ENCODE measurements around the gene SDHAF4.

Gene SDHAF4

DNA sequence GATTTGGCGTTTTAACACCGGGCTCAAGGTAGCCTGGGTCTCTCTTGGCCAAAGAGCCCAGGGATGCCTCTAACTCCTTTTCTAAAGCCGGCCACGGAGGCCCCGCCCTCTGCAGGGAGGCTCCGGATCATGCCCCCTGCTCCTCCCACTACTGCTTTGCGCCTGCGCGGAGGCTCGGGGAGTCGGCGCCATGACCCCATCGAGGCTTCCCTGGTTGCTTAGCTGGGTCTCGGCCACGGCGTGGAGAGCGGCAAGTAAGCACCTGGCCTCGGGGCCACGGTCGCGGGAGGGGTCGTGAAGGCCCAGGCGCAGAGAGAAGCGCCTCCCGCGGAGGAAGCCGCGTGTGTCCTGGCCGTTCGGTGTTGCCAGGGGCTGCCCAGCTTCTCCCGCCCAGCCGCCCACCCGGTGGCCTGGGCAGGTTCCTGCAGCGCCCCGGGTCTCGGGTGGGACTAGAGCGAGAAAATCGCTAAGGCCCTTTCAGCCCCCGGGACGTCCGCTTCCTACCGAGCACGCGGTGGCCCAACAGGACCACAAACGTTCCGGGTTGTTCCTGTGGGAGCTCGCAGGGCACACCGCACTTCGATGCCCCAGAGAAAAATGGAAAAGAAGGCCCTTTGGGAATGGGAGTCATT, at the start of gene SDHAF4:
Gene SDHAF4, plus strand, starts transcription at position 180 of the 632 bp plus-strand sequence. Its CDS starts 11 bp downstream, at position 191.
- H3K36me3 ChIP-seq (ENCODE audit: control insufficient read depth, low read depth, low read length): no peaks in the 10 kb centered on the region
- H3K4me1 ChIP-seq (ENCODE audit: control insufficient read depth, low read depth, low read length): peaks cover 11% of the 10 kb centered on the region
- H3K9ac ChIP-seq (ENCODE audit: low read length): peak within 1 kb of the TSS; percentile 88
- H3K27ac ChIP-seq (ENCODE audit: low read length): peak within 1 kb of the TSS; percentile 41
- H3K9me3 ChIP-seq (ENCODE audit: control insufficient read depth, low read depth, low read length): no peaks in the 10 kb centered on the region
- peak within 1 kb of the TSS; percentile 78 for H3K4me3 ChIP-seq (ENCODE audit: low read length)
- H3K27me3 ChIP-seq (ENCODE audit: control insufficient read depth, insufficient read depth, low read length): no peaks in the 10 kb centered on the region

DNA sequence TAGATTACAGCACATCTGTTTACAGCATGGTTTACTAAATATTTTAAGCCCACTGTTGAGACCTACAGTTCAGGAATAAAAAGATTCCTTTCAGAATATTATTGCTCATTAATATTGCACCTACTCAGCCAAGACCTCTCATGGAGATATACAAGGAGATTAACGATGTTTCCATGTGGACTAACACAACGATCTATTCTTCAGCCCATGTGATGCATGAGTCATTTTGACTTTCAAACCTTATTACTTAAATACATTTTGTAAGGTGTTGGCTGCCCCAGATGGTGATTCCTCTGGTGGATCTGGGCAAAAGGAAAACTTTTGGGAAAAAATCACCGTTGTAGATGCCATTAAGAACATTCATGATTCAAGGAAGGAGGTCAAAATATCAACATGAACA, 48.0 kb upstream of the SDHAF4 start:
- Histone ChIP-seq H3K4me3 (ENCODE audit: low read length) (no peak overlapping the region), H3K9ac (ENCODE audit: low read length) (no peak overlapping the region), H3K27ac (ENCODE audit: low read length) (no peak overlapping the region), H3K27me3 (ENCODE audit: control insufficient read depth, insufficient read depth, low read length) (no peaks in the 10 kb centered on the region), H3K36me3 (ENCODE audit: control insufficient read depth, low read depth, low read length) (peaks cover 3% of the 10 kb centered on the region), H3K4me1 (ENCODE audit: control insufficient read depth, low read depth, low read length) (no peaks in the 10 kb centered on the region), H3K9me3 (ENCODE audit: control insufficient read depth, low read depth, low read length) (no peaks in the 10 kb centered on the region)

DNA sequence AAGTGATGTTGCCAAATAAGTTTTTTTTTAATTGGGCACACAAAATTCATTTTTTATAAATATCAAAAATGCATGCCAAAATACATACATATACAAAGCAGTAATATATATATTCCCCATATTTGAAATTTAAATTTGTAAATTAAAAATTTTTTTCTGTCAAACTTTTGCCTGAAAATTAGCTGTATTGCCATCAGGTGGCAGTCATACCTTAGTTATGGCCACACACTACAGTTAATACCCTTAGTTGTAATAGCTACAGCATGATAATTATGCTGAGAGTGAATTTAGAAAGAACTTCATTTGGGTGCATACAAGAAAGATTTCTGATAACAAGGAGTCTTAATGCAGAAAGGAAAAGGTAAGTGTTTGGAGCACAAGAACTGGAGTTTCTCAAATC, 46.2 kb upstream of the SDHAF4 start:
- H3K4me1 ChIP-seq (ENCODE audit: control insufficient read depth, low read depth, low read length): no peaks in the 10 kb centered on the region
- no peaks in the 10 kb centered on the region for H3K9me3 ChIP-seq (ENCODE audit: control insufficient read depth, low read depth, low read length)
- H3K36me3 ChIP-seq (ENCODE audit: control insufficient read depth, low read depth, low read length): peaks cover 4% of the 10 kb centered on the region

DNA sequence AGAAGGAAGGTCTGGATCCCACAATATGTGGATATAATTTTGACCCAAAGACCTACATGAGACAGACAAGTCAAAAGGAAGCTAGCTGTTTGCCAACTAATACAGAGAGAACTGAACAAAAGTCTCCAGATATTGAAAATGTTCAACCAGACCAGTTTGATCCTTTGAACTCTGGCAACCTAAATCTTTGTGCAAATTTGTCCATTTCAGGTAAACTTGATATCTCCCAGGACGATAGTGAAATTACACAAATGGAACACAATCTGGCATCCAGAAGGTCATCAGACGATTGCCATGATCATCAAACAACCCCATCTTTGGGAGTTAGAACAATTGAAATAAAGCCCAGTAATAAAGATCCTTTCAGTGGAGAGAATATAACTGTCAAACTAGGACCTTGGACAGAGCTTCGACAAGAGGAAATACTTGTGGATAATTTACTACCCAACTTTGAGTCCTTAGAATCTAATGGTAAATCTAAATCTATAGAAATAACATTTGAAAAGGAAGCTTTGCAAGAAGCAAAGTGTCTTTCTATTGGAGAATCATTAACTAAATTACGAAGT, 41.9 kb upstream of the SDHAF4 start:
- Histone ChIP-seq H3K4me3 (ENCODE audit: low read length) (no peak overlapping the region), H3K36me3 (ENCODE audit: control insufficient read depth, low read depth, low read length) (peaks cover 21% of the 10 kb centered on the region), H3K9me3 (ENCODE audit: control insufficient read depth, low read depth, low read length) (no peaks in the 10 kb centered on the region), H3K9ac (ENCODE audit: low read length) (no peak overlapping the region), H3K27ac (ENCODE audit: low read length) (no peak overlapping the region), H3K27me3 (ENCODE audit: control insufficient read depth, insufficient read depth, low read length) (no peaks in the 10 kb centered on the region), H3K4me1 (ENCODE audit: control insufficient read depth, low read depth, low read length) (no peaks in the 10 kb centered on the region)

More for the DNA sequence above, 46.2 kb upstream of the SDHAF4 start:
- H3K27ac ChIP-seq (ENCODE audit: low read length): no peak overlapping the region
- no peaks in the 10 kb centered on the region for H3K27me3 ChIP-seq (ENCODE audit: control insufficient read depth, insufficient read depth, low read length)
- H3K9ac ChIP-seq (ENCODE audit: low read length): no peak overlapping the region
- no peak overlapping the region for H3K4me3 ChIP-seq (ENCODE audit: low read length)

DNA sequence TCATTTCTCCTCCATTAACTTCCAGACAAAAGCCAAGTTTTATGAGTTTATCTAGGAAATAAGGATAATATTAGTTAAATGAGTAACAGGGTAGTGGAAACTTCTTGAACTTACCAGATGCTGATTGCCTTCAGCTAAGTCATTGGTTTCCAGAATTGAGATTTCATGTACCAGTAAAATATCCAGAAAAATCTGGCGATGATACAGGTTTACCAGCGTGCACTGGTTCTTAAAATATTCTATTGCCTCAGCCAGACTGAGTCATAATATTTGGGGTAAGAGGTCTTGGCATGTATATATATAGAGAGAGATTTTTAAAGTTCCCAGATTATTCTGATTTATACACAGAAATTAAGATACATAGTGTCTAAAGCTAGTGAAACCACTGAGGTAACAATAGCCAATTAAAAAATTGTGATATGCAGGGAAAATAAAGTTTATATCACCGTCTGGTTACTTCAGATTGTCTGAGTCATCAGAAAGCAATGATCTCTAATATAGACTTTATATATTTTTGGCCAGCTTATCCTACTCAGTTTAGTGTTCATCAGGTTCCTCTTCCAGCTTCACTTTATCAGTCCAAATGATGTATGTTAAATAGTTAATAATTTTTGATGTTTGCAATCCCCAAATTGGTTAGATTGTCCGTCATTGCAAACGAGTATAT, 39.5 kb upstream of the SDHAF4 start:
- H3K4me3 ChIP-seq (ENCODE audit: low read length): no peak overlapping the region
- H3K27me3 ChIP-seq (ENCODE audit: control insufficient read depth, insufficient read depth, low read length): no peaks in the 10 kb centered on the region
- H3K27ac ChIP-seq (ENCODE audit: low read length): no peak overlapping the region
- no peak overlapping the region for H3K9ac ChIP-seq (ENCODE audit: low read length)
- no peaks in the 10 kb centered on the region for H3K4me1 ChIP-seq (ENCODE audit: control insufficient read depth, low read depth, low read length)
- H3K36me3 ChIP-seq (ENCODE audit: control insufficient read depth, low read depth, low read length): peaks cover 21% of the 10 kb centered on the region
- no peaks in the 10 kb centered on the region for H3K9me3 ChIP-seq (ENCODE audit: control insufficient read depth, low read depth, low read length)

DNA sequence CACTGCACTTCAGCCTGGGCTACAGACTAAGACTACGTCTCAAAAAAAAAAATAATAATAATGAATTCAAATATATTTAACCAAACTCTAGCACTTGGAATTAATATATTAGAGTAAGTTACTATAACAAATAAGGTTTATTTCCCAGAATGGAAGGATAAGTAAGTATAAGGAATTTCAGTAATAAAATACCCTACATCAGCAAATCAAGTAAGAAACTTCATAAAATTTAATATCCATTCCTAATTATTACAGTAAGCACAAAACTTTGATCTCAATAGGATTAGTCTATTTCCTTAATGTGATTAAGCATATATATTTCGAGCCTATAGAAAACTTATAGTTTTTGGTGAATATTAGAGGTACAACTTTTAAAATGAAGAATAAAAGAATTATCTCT, 36.7 kb upstream of the SDHAF4 start:
- Histone ChIP-seq H3K36me3 (ENCODE audit: control insufficient read depth, low read depth, low read length) (peaks cover 21% of the 10 kb centered on the region), H3K27ac (ENCODE audit: low read length) (no peak overlapping the region), H3K9ac (ENCODE audit: low read length) (no peak overlapping the region), H3K4me1 (ENCODE audit: control insufficient read depth, low read depth, low read length) (no peaks in the 10 kb centered on the region), H3K4me3 (ENCODE audit: low read length) (no peak overlapping the region), H3K9me3 (ENCODE audit: control insufficient read depth, low read depth, low read length) (no peaks in the 10 kb centered on the region), H3K27me3 (ENCODE audit: control insufficient read depth, insufficient read depth, low read length) (no peaks in the 10 kb centered on the region)

DNA sequence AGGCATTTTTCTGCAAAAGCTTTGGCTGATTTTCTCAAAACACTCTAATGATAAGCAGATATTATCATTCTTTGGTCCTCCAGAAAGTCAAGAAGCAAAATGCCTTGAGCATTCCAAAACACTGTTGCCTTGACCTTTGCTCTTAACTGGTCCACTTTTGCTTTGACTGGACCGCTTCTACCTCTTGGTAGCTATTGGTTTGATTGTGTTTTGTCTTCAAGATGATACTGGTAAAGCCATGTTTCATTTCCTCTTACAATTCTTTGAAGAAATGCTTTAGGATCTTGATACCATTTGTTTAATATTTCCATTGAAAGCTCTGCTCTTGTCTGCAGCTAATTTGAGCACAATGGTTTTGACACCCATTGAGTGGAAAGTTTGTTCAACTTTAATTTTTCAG, 35.6 kb upstream of the SDHAF4 start:
- Histone ChIP-seq H3K9ac (ENCODE audit: low read length) (no peak overlapping the region), H3K36me3 (ENCODE audit: control insufficient read depth, low read depth, low read length) (peaks cover 11% of the 10 kb centered on the region), H3K27me3 (ENCODE audit: control insufficient read depth, insufficient read depth, low read length) (no peaks in the 10 kb centered on the region), H3K9me3 (ENCODE audit: control insufficient read depth, low read depth, low read length) (no peaks in the 10 kb centered on the region), H3K4me1 (ENCODE audit: control insufficient read depth, low read depth, low read length) (no peaks in the 10 kb centered on the region), H3K27ac (ENCODE audit: low read length) (no peak overlapping the region), H3K4me3 (ENCODE audit: low read length) (no peak overlapping the region)

DNA sequence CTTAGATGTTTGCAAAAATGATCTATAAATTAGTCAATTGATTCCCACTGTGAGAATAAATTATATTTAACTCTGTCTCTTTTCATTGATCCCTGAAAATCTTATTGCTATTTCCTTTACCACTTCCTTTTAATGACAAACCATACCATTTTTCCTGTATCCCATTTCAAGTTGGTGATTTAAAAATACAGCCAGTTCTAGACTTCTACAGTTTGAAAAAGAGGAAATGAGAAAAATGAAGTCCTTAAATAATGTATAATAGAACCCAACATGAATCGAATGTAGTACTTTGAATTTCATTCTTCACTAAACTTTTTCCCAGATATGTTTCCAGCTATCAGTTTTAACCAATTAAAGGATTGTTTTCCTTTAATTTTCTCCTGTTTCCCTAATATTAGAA, 29.5 kb upstream of the SDHAF4 start:
- H3K9ac ChIP-seq (ENCODE audit: low read length): no peak overlapping the region
- no peak overlapping the region for H3K4me3 ChIP-seq (ENCODE audit: low read length)
- peaks cover 7% of the 10 kb centered on the region for H3K36me3 ChIP-seq (ENCODE audit: control insufficient read depth, low read depth, low read length)
- H3K27ac ChIP-seq (ENCODE audit: low read length): no peak overlapping the region
- no peaks in the 10 kb centered on the region for H3K4me1 ChIP-seq (ENCODE audit: control insufficient read depth, low read depth, low read length)
- H3K27me3 ChIP-seq (ENCODE audit: control insufficient read depth, insufficient read depth, low read length): no peaks in the 10 kb centered on the region
- no peaks in the 10 kb centered on the region for H3K9me3 ChIP-seq (ENCODE audit: control insufficient read depth, low read depth, low read length)

DNA sequence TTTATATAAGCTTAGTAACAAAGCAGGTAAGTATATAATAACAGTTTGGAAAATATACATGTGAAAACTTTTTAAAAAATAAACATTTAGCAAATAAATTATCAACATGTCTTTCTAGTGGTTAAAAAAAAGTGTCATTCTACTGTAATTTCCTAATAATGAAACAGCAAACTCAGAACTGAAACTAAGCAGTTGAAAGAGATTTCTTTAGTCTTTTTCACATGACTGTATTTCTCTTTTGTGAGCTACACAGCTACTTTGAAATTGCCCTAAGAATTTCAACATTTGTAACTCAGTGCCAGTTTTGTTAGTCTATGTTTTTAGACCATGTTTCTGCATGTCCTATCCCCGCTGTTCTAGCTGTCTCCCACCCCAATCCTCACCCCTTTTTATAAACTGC, 28.4 kb upstream of the SDHAF4 start:
- H3K9ac ChIP-seq (ENCODE audit: low read length): no peak overlapping the region
- H3K27ac ChIP-seq (ENCODE audit: low read length): no peak overlapping the region
- no peak overlapping the region for H3K4me3 ChIP-seq (ENCODE audit: low read length)
- no peaks in the 10 kb centered on the region for H3K27me3 ChIP-seq (ENCODE audit: control insufficient read depth, insufficient read depth, low read length)
- H3K9me3 ChIP-seq (ENCODE audit: control insufficient read depth, low read depth, low read length): no peaks in the 10 kb centered on the region
- H3K36me3 ChIP-seq (ENCODE audit: control insufficient read depth, low read depth, low read length): peaks cover 7% of the 10 kb centered on the region
- no peaks in the 10 kb centered on the region for H3K4me1 ChIP-seq (ENCODE audit: control insufficient read depth, low read depth, low read length)

DNA sequence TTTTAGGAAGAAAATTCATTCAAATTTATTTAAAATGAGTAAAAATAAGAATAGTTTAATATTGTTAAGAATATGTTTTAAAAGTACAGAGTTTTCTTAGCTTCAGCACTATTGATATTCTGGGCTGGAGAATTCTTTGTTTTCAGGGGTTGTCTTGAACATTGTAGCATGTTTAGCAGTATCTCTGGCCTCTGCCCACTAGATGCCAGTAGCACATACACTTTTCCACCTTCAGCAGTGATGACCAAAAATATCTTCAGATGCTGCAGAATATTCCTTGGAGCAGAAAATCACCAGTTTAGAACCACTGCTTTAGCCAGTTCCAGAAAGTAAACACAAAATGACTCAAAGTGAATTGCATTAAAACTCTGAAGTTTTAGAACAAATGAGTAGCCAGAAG, 19.4 kb upstream of the SDHAF4 start:
- Histone ChIP-seq H3K9ac (ENCODE audit: low read length) (no peak overlapping the region), H3K9me3 (ENCODE audit: control insufficient read depth, low read depth, low read length) (no peaks in the 10 kb centered on the region), H3K4me1 (ENCODE audit: control insufficient read depth, low read depth, low read length) (peaks cover 21% of the 10 kb centered on the region), H3K27me3 (ENCODE audit: control insufficient read depth, insufficient read depth, low read length) (no peaks in the 10 kb centered on the region), H3K36me3 (ENCODE audit: control insufficient read depth, low read depth, low read length) (no peaks in the 10 kb centered on the region), H3K27ac (ENCODE audit: low read length) (no peak overlapping the region), H3K4me3 (ENCODE audit: low read length) (no peak overlapping the region)

DNA sequence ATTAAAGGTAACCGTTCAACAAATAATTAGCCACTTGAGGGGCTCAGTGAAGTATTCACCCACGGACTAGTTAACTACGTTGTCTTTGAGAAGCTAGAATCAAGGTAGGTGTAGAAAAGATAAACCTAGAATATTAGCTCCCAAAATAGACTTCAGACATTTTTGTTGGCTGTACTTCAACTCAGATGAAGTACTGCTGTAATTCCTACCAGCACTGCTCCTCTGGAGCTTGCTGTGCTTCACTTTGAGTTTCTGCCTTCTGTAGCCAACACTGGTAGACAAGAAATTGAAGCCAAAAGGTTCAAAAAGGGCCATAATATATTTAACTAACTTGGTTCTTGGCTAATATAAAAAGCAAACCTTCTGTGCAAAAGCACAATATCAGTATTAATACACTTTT, 18.8 kb upstream of the SDHAF4 start:
- Histone ChIP-seq H3K27me3 (ENCODE audit: control insufficient read depth, insufficient read depth, low read length) (no peaks in the 10 kb centered on the region), H3K27ac (ENCODE audit: low read length) (no peak overlapping the region), H3K9ac (ENCODE audit: low read length) (no peak overlapping the region), H3K9me3 (ENCODE audit: control insufficient read depth, low read depth, low read length) (no peaks in the 10 kb centered on the region), H3K36me3 (ENCODE audit: control insufficient read depth, low read depth, low read length) (no peaks in the 10 kb centered on the region), H3K4me3 (ENCODE audit: low read length) (no peak overlapping the region), H3K4me1 (ENCODE audit: control insufficient read depth, low read depth, low read length) (peaks cover 21% of the 10 kb centered on the region)

DNA sequence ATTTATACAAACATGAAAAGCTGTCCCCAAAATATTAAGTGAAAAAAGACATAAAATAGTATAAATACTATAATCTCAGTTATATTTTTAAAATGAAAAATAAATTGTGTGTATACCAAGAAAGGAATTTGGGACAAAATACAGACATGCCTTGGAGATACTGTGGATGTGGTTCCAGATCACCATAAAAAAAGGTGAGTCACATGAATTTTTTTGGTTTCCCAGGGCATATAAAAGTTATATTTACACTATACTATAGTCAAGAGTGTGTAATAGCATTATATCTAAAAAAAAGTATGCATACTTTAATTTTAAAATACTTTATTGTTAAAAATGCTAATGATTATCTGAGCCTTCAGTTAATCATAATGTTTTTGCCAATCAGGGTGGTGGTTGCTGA, 17.4 kb upstream of the SDHAF4 start:
- H3K4me1 ChIP-seq (ENCODE audit: control insufficient read depth, low read depth, low read length): peaks cover 21% of the 10 kb centered on the region
- no peaks in the 10 kb centered on the region for H3K36me3 ChIP-seq (ENCODE audit: control insufficient read depth, low read depth, low read length)
- H3K4me3 ChIP-seq (ENCODE audit: low read length): no peak overlapping the region
- H3K27ac ChIP-seq (ENCODE audit: low read length): no peak overlapping the region
- H3K9me3 ChIP-seq (ENCODE audit: control insufficient read depth, low read depth, low read length): no peaks in the 10 kb centered on the region
- H3K9ac ChIP-seq (ENCODE audit: low read length): no peak overlapping the region
- no peaks in the 10 kb centered on the region for H3K27me3 ChIP-seq (ENCODE audit: control insufficient read depth, insufficient read depth, low read length)

All from iPS-18a (cell line).